ENCODE measurements around the gene ADCYAP1R1.

GRCh38 chr7:31007634-31008033 is 44.5 kb upstream of the ADCYAP1R1 start:
- TF ChIP-seq POLR2AphosphoS5 (IDR thresholded peaks at IDR 0.05; ENCODE audit: low read depth, low read length), result no peak
- TF ChIP-seq POLR2A (IDR thresholded peaks at IDR 0.05; ENCODE audit: low read depth, low read length), result no peak
- no peak for TF ChIP-seq TAF1 (IDR thresholded peaks at IDR 0.05; ENCODE audit: borderline replicate concordance, low read depth, low read length)
